Panc1 (cell line): ENCODE data around the gene IL10RB. TPM values are rescaled to one million over a fixed set of nuclear protein-coding genes. Genes with fewer than 3 reads are reported as not detected.

Experiments
- ATAC-seq: fragments of 200-7000 bp; cut with Tn5 transposase; 2 replicates; pipeline ENCODE4 v1.9.1; 2020; ENCODE audit warnings: mild to moderate bottlenecking, moderate library complexity
- BruUV-seq: library from RNA; stranded (reverse); fragments of 400-500 nt; replicated peaks from 2 replicates; lab custom pipeline; 2021; lab: Mats Ljungman, UMichigan
- CTCF ChIA-PET: fragments of 300-600 bp; sonication (Branson Sonifier 250); formaldehyde crosslinking; loops from one replicate; lab custom pipeline; 2022; ENCODE audit warnings: antibody characterized with exemption; lab: Charles Lee
- POLR2A ChIA-PET: fragments of 300-600 bp; sonication (Branson Sonifier 250); formaldehyde crosslinking; loops from one replicate; lab custom pipeline; 2022; ENCODE audit warnings: antibody characterized with exemption; lab: Charles Lee
- DNase-seq: peaks from one replicate; pipeline ENCODE4 v3.0.0-alpha.2; 2010; ENCODE audit warnings: low read depth, low spot score
- H3K27ac ChIP-seq: 2 replicates; pipeline ENCODE4 v1.5.1; 2011; ENCODE audit warnings: mild to moderate bottlenecking, low read length, inconsistent platforms
- H3K27me3 ChIP-seq: fragments of 200-500 bp; sonication (Bioruptor generic); 2 replicates; pipeline ENCODE4 v1.6.0; 2014; ENCODE audit warnings: low read length, inconsistent platforms; ENCODE audit not compliant: control insufficient read depth, insufficient read depth
- H3K36me3 ChIP-seq: fragments of 200-500 bp; sonication (Bioruptor generic); 2 replicates; pipeline ENCODE4 v1.5.1; 2014; ENCODE audit warnings: inconsistent platforms, mild to moderate bottlenecking, low read length, moderate library complexity; ENCODE audit not compliant: control insufficient read depth, insufficient read depth
- H3K4me1 ChIP-seq: 2 replicates; pipeline ENCODE4 v1.5.1; 2011; ENCODE audit warnings: inconsistent platforms, mild to moderate bottlenecking, low read length, moderate library complexity; ENCODE audit not compliant: control insufficient read depth, insufficient read depth
- H3K4me3 ChIP-seq, 2 experiments: 2 replicates each; pipeline ENCODE4 v1.5.1; 2011 to 2012; ENCODE audit warnings: low read depth in 2 of 2, low read length in 2 of 2, mild to moderate bottlenecking in 2 of 2, inconsistent platforms in 1 of 2, moderate library complexity in 1 of 2
- H3K9me3 ChIP-seq: fragments of 200-500 bp; sonication (Bioruptor generic); 2 replicates; pipeline ENCODE4 v1.5.1; 2014; ENCODE audit warnings: low read depth, mild to moderate bottlenecking, inconsistent platforms, low read length, moderate library complexity; ENCODE audit not compliant: control insufficient read depth, insufficient read depth
- CTCF ChIP-seq: fragments of 450-650 bp; IDR thresholded peaks from 2 replicates; pipeline ENCODE4 v1.5.1; 2017; ENCODE audit warnings: mild to moderate bottlenecking
- POLR2AphosphoS5 ChIP-seq: IDR thresholded peaks from 2 replicates; pipeline ENCODE4 v1.6.1; 2012; ENCODE audit warnings: mild to moderate bottlenecking, low read depth, low read length, moderate library complexity
- SIN3A ChIP-seq: IDR thresholded peaks from 2 replicates; pipeline ENCODE4 v1.6.1; 2012; ENCODE audit warnings: low read depth, mild to moderate bottlenecking, low read length, moderate library complexity, borderline replicate concordance; ENCODE audit not compliant: insufficient read depth
- TCF7L2 ChIP-seq: IDR thresholded peaks from 2 replicates; pipeline ENCODE4 v1.6.1; 2011; ENCODE audit warnings: mild to moderate bottlenecking, low read depth, low read length, inconsistent platforms
- in situ Hi-C: cut with HindIII; loops from 2 replicates; pipeline ENCODE4 v1.10.0; 2016; ENCODE audit warnings: low sequenced_read_pairs, low pct_unique_long_range_greater_than_20kb
- intact Hi-C: fragments of 100-400 bp; cut with micrococcal nuclease; formaldehyde crosslinking; loops from one replicate; pipeline ENCODE4 v1.10.0; 2022; ENCODE audit not compliant: unreplicated experiment
- total RNA-seq: library from RNA; stranded (reverse); gene quantifications from one replicate; pipeline ENCODE4 v1.2.1, GENCODE V29; 2021; ENCODE audit not compliant: unreplicated experiment
- TF ChIP-seq, protein P1 (sequence below), 2 experiments: IDR thresholded peaks; 2 replicates each; pipeline ENCODE4 v1.6.1; 2011 to 2012; ENCODE audit warnings: low read depth in 2 of 2, control low read depth in 1 of 2, low read length in 1 of 2, mild to moderate bottlenecking in 1 of 2, moderate library complexity in 1 of 2; ENCODE audit not compliant: insufficient read depth in 1 of 2

Gene IL10RB
- total RNA-seq, 1 experiment from 2014 or later: 17.7 TPM

DNA sequence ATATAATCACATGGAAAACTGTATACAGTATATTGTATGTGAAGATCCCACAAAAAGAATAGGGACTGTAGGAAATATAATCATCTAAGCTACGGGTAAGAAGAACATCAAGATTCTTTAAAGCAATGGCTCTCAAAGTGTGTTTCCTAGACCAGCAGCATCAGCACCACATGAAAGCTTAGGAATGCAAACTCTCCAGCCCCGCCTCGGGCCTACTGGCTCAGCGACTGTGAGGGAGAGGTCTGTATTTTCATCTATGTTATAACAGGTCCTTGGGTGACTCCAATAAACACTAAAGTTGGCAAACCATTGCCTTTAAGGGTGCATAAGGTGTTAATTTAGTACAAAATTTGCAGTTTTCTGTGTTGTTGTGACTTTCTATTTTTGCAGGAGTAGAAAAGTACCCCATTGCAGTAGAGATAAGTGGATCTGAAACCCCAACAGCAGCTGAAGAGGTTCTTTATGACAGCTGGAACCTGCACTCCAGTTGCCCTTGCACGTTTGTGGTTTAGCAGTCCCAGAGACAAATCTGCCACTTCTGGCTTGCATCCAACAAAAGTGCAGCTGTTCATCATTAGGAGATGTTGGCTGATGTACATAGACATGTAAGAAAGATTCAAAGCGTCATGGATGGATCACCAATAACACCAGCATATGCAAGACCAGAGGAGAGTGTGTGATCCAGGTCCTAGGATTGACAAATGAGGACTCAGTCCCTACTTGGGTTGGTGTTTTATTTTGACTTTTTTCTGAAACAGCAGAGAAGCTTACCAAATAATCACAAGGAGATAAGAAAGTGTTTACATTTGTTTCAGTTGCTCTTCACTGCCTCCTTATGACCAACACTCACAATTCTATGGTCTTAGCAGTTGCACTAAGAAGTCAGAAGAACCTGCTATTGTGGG, 42.7 kb downstream of the IL10RB start:
- ChIA-PET CTCF (no interaction called here), POLR2A (no interaction called here)
- Histone ChIP-seq H3K9me3 (no peaks in the 10 kb centered on the region; the same call in 1 of the 2 replicates), H3K27me3 (no peaks in the 10 kb centered on the region), H3K4me3 (no peak overlapping the region), H3K4me1 (no peaks in the 10 kb centered on the region), H3K36me3 (no peaks in the 10 kb centered on the region), H3K27ac (no peak overlapping the region)
- DNase-seq (no peak), ATAC-seq (no peak)
- in situ Hi-C loops: no loop called here
- no TSS peak for BruUV-seq
- TF ChIP-seq POLR2AphosphoS5: no peak
- no peak for TF ChIP-seq TCF7L2
- intact Hi-C loops: no loop called here

DNA sequence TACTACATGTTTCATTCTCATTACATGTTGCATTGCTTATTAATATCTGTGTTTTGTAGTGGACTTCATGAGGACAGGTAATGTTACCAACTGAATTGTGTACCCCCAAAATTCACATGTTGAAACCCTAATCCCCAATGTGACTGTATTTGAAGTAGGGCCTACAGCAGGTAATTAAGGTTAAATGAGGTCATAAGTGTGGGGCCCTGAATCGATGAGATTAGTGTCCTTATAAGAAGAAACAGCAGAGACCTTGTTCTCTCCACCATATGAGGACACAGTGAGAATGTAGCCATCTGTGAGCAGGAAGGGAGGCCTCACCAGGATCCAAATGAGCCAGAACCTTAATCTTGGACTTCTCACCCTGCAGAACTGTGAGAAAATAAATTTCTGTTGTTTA, 43.6 kb downstream of the IL10RB start:
- BruUV-seq: no TSS peak
- ATAC-seq (no peak), DNase-seq (no peak)
- POLR2A ChIA-PET: no interaction called here
- Histone ChIP-seq H3K4me1 (no peaks in the 10 kb centered on the region), H3K36me3 (no peaks in the 10 kb centered on the region), H3K27ac (no peak overlapping the region), H3K27me3 (no peaks in the 10 kb centered on the region), H3K4me3 (no peak overlapping the region), H3K9me3 (no peaks in the 10 kb centered on the region; the same call in 1 of the 2 replicates)
- TF ChIP-seq, protein P1, sequence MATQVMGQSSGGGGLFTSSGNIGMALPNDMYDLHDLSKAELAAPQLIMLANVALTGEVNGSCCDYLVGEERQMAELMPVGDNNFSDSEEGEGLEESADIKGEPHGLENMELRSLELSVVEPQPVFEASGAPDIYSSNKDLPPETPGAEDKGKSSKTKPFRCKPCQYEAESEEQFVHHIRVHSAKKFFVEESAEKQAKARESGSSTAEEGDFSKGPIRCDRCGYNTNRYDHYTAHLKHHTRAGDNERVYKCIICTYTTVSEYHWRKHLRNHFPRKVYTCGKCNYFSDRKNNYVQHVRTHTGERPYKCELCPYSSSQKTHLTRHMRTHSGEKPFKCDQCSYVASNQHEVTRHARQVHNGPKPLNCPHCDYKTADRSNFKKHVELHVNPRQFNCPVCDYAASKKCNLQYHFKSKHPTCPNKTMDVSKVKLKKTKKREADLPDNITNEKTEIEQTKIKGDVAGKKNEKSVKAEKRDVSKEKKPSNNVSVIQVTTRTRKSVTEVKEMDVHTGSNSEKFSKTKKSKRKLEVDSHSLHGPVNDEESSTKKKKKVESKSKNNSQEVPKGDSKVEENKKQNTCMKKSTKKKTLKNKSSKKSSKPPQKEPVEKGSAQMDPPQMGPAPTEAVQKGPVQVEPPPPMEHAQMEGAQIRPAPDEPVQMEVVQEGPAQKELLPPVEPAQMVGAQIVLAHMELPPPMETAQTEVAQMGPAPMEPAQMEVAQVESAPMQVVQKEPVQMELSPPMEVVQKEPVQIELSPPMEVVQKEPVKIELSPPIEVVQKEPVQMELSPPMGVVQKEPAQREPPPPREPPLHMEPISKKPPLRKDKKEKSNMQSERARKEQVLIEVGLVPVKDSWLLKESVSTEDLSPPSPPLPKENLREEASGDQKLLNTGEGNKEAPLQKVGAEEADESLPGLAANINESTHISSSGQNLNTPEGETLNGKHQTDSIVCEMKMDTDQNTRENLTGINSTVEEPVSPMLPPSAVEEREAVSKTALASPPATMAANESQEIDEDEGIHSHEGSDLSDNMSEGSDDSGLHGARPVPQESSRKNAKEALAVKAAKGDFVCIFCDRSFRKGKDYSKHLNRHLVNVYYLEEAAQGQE (IDR thresholded peaks at IDR 0.05; ENCODE audit: insufficient read depth in 1 of 2, low read depth in 2 of 2, low read length in 1 of 2): no peak
- TF ChIP-seq TCF7L2: no peak
- TF ChIP-seq CTCF: no peak
- no peak for TF ChIP-seq SIN3A
- no peak for TF ChIP-seq POLR2AphosphoS5
- in situ Hi-C loops: no loop called here
- CTCF ChIA-PET: no interaction called here
- intact Hi-C loops: no loop called here

GRCh38 chr21:33312121-33312520, 46.0 kb downstream of the IL10RB start:
- no peak for ATAC-seq
- Histone ChIP-seq H3K4me1 (no peaks in the 10 kb centered on the region), H3K27me3 (no peaks in the 10 kb centered on the region), H3K4me3 (no peak overlapping the region), H3K36me3 (no peaks in the 10 kb centered on the region), H3K9me3 (no peaks in the 10 kb centered on the region; the same call in 1 of the 2 replicates), H3K27ac (no peak overlapping the region)
- no TSS peak for BruUV-seq
- DNase-seq: no peak
- in situ Hi-C loops (no loop called here), intact Hi-C loops (no loop called here)
- TF ChIP-seq, protein P1 (IDR thresholded peaks at IDR 0.05; ENCODE audit: insufficient read depth in 1 of 2, low read depth in 2 of 2, low read length in 1 of 2): no peak
- TF ChIP-seq CTCF (no peak), TCF7L2 (no peak), SIN3A (no peak), POLR2AphosphoS5 (no peak)
- POLR2A ChIA-PET: no interaction called here
- CTCF ChIA-PET: no interaction called here
